Measurements from ENCODE around the gene UMAD1.

Gene UMAD1

GRCh38 chr7:7736671-7737070 is 96.1 kb downstream of the UMAD1 start:
- no peak for DNase-seq

GRCh38 chr7:7737674-7738073 is 97.1 kb downstream of the UMAD1 start:
- DNase-seq: no peak

GRCh38 chr7:7738177-7738576 is 97.6 kb downstream of the UMAD1 start:
- no peak for DNase-seq

- DNase-seq: no peak
Observed at GRCh38 chr7:7738622-7739021, 98.1 kb downstream of the UMAD1 start.

- no peak for DNase-seq
Observed at GRCh38 chr7:7739204-7740036, 98.9 kb downstream of the UMAD1 start.

GRCh38 chr7:7740037-7740355 is 99.4 kb downstream of the UMAD1 start:
- no peak for DNase-seq

- DNase-seq: no peak
Observed at GRCh38 chr7:7742223-7742622, 101.7 kb downstream of the UMAD1 start.

GRCh38 chr7:7745258-7745657 is 104.7 kb downstream of the UMAD1 start:
- no peak for DNase-seq

- DNase-seq: no peak
Observed at GRCh38 chr7:7745966-7746365, 105.4 kb downstream of the UMAD1 start.

GRCh38 chr7:7746458-7746857 is 105.9 kb downstream of the UMAD1 start:
- no peak for DNase-seq

GRCh38 chr7:7750571-7751242 is 110.2 kb downstream of the UMAD1 start:
- DNase-seq: no peak

- DNase-seq: no peak
Observed at GRCh38 chr7:7751243-7752092, 110.9 kb downstream of the UMAD1 start.

- DNase-seq: no peak
Observed at GRCh38 chr7:7756577-7756976, 116.0 kb downstream of the UMAD1 start.

GRCh38 chr7:7757576-7757975 is 117.0 kb downstream of the UMAD1 start:
- DNase-seq: no peak

- no peak for DNase-seq
Observed at GRCh38 chr7:7761340-7761973, 120.9 kb downstream of the UMAD1 start.

GRCh38 chr7:7761974-7762779 is 121.6 kb downstream of the UMAD1 start:
- DNase-seq: no peak

- DNase-seq: no peak
Observed at GRCh38 chr7:7764520-7765396, 124.2 kb downstream of the UMAD1 start.

GRCh38 chr7:7765422-7765821 is 124.9 kb downstream of the UMAD1 start:
- DNase-seq: no peak

GRCh38 chr7:7766671-7767070 is 126.1 kb downstream of the UMAD1 start:
- no peak for DNase-seq

- DNase-seq: no peak
Observed at GRCh38 chr7:7768977-7769709, 128.6 kb downstream of the UMAD1 start.
